AG09309 (cell line): Measurements from ENCODE around the gene TPI1.

Experiments used
- DNase-seq: peaks from one replicate; pipeline ENCODE4 v3.0.0-alpha.2; 2010; ENCODE audit warnings: low read depth
- H3K4me3 ChIP-seq: 2 replicates; pipeline ENCODE4 v1.5.1; 2011; ENCODE audit warnings: mild to moderate bottlenecking, low read depth, low read length, moderate library complexity; ENCODE audit not compliant: control insufficient read depth
- TF ChIP-seq, protein P1 (sequence below): IDR thresholded peaks from 2 replicates; pipeline ENCODE4 v1.5.1; 2011; ENCODE audit warnings: mild to moderate bottlenecking, low read depth, low read length, inconsistent platforms; ENCODE audit not compliant: insufficient read depth, control insufficient read depth; ENCODE audit errors: missing control alignments

Gene TPI1

DNA sequence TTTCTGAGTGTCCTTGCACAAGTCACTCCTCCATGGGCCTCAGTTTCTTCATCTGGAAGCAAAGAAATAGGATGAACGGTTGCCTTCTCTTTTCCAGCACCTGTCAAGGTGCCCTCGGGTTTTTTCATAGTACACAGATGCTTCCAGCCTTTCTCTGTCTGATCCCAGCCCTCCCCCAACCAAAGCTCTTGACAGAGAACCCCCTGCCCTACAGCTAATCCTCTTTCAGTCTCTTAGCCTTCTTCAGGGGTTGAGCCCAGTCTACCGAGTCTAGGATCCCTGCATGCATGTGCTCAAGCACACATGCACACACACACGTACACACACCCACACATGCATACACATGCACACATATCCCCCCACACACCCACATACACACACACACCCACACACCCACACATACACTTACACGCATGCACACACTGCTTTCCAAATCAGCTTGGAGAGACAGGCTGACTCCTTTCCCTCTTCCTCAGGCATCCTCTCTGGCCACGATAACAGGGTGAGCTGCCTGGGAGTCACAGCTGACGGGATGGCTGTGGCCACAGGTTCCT lies 20.9 kb upstream of the TPI1 start:
- TF ChIP-seq, protein P1, sequence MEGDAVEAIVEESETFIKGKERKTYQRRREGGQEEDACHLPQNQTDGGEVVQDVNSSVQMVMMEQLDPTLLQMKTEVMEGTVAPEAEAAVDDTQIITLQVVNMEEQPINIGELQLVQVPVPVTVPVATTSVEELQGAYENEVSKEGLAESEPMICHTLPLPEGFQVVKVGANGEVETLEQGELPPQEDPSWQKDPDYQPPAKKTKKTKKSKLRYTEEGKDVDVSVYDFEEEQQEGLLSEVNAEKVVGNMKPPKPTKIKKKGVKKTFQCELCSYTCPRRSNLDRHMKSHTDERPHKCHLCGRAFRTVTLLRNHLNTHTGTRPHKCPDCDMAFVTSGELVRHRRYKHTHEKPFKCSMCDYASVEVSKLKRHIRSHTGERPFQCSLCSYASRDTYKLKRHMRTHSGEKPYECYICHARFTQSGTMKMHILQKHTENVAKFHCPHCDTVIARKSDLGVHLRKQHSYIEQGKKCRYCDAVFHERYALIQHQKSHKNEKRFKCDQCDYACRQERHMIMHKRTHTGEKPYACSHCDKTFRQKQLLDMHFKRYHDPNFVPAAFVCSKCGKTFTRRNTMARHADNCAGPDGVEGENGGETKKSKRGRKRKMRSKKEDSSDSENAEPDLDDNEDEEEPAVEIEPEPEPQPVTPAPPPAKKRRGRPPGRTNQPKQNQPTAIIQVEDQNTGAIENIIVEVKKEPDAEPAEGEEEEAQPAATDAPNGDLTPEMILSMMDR, result no peak
- H3K4me3 ChIP-seq, result no peak overlapping the region
- DNase-seq, result no peak

DNA sequence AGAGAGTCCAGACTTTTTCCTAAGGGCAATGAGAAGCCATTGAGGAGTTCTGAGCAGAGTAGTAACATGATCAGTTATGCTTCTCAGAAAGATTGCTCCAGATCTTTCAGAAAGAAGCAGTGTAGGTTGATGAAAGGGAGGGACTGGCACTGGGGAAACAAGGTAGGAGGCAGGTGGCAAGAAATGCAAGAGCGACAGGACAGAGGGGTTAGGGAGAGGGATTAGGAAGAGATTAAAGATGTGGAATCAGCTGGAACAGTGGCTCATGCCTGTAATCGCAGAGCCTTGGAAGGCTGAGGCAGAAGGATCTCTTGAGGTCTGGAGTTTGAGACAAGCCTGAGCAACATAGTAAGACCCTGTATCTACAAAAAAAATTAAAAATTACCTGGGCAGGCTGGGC lies 19.7 kb upstream of the TPI1 start:
- TF ChIP-seq, protein P1, result no peak
- H3K4me3 ChIP-seq, result no peak overlapping the region
- no peak for DNase-seq

DNA sequence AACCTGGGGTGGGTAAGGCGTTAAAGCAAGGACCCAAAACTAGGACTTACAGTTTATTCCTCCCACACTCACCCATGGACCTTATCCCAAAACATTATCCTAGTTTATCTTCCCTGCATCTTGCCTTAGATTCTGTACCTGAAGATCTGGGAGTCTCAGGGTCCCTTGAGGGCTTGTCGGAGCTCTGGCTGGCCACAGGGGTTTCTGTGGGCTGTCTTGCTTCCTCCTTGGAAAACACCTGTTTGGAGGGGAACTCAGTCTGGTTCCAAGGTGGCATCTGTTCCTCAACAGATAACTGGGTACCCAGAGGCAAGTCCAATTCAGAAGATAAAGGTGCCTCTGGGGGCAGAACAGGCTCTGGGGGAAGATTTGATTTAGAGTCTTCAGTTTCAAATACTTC lies 17.9 kb upstream of the TPI1 start:
- no peak for DNase-seq
- no peak overlapping the region for H3K4me3 ChIP-seq
- TF ChIP-seq, protein P1, result no peak

DNA sequence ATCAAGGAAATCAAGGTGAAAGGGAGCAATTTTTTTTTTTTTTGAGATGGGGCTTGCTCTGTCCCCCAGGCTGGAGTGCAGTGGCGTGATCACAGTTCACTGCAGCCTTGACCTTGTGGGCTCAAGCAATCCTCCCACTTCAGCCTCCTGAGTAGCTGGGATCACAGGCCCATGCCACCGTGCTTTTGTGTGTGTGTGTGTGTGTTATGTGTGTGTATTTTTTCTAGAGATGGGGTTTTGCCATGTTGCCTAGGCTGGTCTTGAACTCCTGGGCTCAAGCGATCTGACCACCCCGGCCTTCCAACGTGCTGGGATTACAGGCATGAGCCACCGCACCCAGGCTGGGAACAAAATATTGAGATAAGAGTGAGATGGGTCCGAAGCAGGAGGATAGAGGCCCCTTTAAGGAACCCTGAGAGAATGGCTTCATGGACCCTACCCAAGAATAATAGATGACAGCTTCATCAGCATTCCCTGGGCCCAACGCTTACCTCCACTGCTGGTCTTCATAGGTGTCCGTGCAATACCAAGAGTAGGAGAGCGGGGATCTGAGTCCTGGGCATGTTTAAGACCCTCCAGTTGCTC lies 17.3 kb upstream of the TPI1 start:
- no peak for DNase-seq
- H3K4me3 ChIP-seq, result peak overlapping the region; percentile 82
- TF ChIP-seq, protein P1, result no peak

DNA sequence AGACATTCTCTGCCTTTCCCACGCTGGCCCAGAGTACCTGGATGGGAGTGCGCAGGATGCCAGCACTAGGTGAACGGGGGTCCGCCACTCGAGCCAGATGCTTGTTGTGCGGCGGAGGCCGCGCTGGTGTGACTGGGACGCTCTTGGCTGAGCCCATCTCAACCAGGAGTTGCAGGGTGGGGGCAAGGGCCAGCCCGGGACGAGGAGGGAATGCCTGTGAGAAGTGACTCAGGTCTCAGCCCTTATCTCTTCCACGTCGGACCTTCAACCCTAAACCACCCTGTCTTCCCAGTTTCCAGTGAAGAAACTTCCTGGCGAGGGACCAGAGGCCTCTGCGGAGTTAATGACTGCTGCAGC lies 16.6 kb upstream of the TPI1 start:
- no peak for DNase-seq
- TF ChIP-seq, protein P1, result no peak
- H3K4me3 ChIP-seq, result peak overlapping the region; percentile 82

DNA sequence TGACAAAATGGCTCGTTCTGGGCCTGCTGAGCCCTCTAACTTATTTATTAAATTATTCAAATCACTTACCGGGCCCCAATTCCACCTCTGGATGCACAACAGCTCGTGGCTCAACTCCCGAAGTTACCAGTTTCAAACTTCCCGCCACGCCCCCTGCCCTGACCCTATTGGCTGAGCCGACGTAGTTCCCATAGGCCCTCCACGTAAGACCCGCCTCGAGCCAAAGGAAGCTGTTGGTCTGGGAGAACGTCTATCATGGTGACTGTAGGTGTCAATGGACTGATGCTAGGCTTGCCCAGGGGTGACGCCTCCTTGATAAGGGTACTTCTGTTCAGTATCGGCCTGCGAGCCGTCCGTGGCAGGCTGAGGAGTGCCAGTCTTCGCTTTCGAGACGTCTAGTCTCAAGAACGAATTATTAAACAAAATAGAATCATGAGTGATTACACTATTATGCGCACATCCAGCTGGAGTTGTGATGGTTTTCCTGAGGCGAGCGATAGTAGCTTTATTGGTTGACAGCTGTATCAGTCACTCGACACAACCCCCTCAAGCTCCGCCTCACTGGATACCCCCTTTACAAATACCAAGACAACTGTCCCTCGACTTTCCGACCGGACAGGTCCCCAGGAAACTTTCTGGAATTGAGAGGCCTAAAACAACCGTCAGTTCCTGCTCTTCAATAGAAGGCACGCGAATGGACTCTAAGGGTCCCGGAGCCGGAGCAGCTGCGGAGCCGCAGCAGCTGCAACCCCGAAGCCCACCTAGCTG lies 16.0 kb upstream of the TPI1 start, which contains the start of gene CDCA3:
CDCA3 (minus strand) TSS at position 134 of the 768 bp plus-strand sequence. CDS start 334 bp downstream, outside the sequence.
- TF ChIP-seq, protein P1, result no peak
- H3K4me3 ChIP-seq, result peak within 1 kb of the TSS; percentile 82
- DNase-seq, result peak; percentile 95
